H1 (cell line): Measurements from ENCODE around the gene BCAS1. TPM values are rescaled to one million over a fixed set of nuclear protein-coding genes. Genes with fewer than 3 reads are reported as not detected.

Source experiments
- CTCF ChIA-PET: fragments of 300-600 bp; sonication (Branson Sonifier 250); formaldehyde crosslinking; loops from one replicate; lab custom pipeline; 2021; ENCODE audit not compliant: partially characterized antibody; lab: Charles Lee
- POLR2A ChIA-PET: fragments of 300-600 bp; sonication (Branson Sonifier 250); formaldehyde crosslinking; loops from one replicate; lab custom pipeline; 2021; ENCODE audit warnings: inconsistent platforms; ENCODE audit not compliant: partially characterized antibody; lab: Charles Lee
- DNase-seq, 2 experiments: peaks; one replicate each; pipeline versions ENCODE4 v3.0.0 to v3.0.0-alpha.2; 2010 to 2022; ENCODE audit warnings: low spot score in 2 of 2, low read depth in 1 of 2, mixed read lengths in 1 of 2
- FAIRE-seq: peaks from 2 replicates; lab custom pipeline; 2011; peaks lifted over from hg19 to GRCh38; lab: Jason Lieb, UNC
- H2AFZ ChIP-seq: 2 replicates; pipeline ENCODE4 v1.8.1; 2012; ENCODE audit warnings: low read length, inconsistent platforms
- H2AK5ac ChIP-seq: 2 replicates; pipeline ENCODE4 v1.6.1; 2013; ENCODE audit warnings: low read depth, low read length
- H2BK120ac ChIP-seq: replicated peaks from 2 replicates; pipeline ENCODE3; 2013; ENCODE audit warnings: low read depth, low read length, inconsistent platforms
- H2BK12ac ChIP-seq: 2 replicates; pipeline ENCODE4 v1.6.1; 2013; ENCODE audit warnings: low read depth, low read length
- H2BK15ac ChIP-seq: 2 replicates; pipeline ENCODE4 v1.6.1; 2013; ENCODE audit warnings: low read length
- H2BK20ac ChIP-seq: 2 replicates; pipeline ENCODE4 v1.6.1; 2013; ENCODE audit warnings: low read length
- H2BK5ac ChIP-seq: 2 replicates; pipeline ENCODE4 v1.6.1; 2013; ENCODE audit warnings: low read depth, low read length
- H3K14ac ChIP-seq: 2 replicates; pipeline ENCODE4 v1.6.1; 2013; ENCODE audit warnings: inconsistent platforms; ENCODE audit not compliant: insufficient read length
- H3K18ac ChIP-seq: 2 replicates; pipeline ENCODE4 v1.6.1; 2013; ENCODE audit warnings: low read length; ENCODE audit errors: extremely low read depth
- H3K23ac ChIP-seq: 2 replicates; pipeline ENCODE4 v1.6.1; 2013; ENCODE audit warnings: inconsistent platforms; ENCODE audit not compliant: insufficient read length
- H3K23me2 ChIP-seq: 2 replicates; pipeline ENCODE4 v1.6.1; 2013; ENCODE audit warnings: low read depth, low read length
- H3K27ac ChIP-seq: 2 replicates; pipeline ENCODE4 v1.6.1; 2011; ENCODE audit warnings: low read depth, low read length, inconsistent platforms
- H3K27me3 ChIP-seq, 4 experiments: replicated peaks in 1 of 4; 1 replicate in 1 of 4; 2 replicates in 3 of 4; pipeline versions ENCODE4 v1.6.1 to v1.8.1; 2011 to 2013; ENCODE audit warnings: low read length in 3 of 4, mild to moderate bottlenecking in 3 of 4, inconsistent platforms in 2 of 4, mixed read lengths in 2 of 4, moderate library complexity in 1 of 4; ENCODE audit not compliant: control insufficient read depth in 3 of 4, insufficient read depth in 3 of 4; ENCODE audit errors: extremely low read depth in 1 of 4
- H3K36me3 ChIP-seq, 4 experiments: 2 replicates each; pipeline versions ENCODE4 v1.6.1 to v1.8.1; 2011 to 2013; ENCODE audit warnings: mild to moderate bottlenecking in 4 of 4, low read length in 3 of 4, moderate library complexity in 2 of 4, control low read depth in 1 of 4, inconsistent platforms in 1 of 4; ENCODE audit not compliant: insufficient read depth in 4 of 4, control insufficient read depth in 2 of 4
- H3K4ac ChIP-seq: replicated peaks from 2 replicates; pipeline ENCODE3; 2013; ENCODE audit warnings: low read length, low read depth, mixed read lengths, inconsistent platforms; ENCODE audit not compliant: insufficient read length
- H3K4me1 ChIP-seq, 4 experiments: replicated peaks in 1 of 4; 1 replicate in 1 of 4; 2 replicates in 3 of 4; pipeline versions ENCODE4 v1.6.1 to v1.8.1; 2011 to 2013; ENCODE audit warnings: low read length in 3 of 4, inconsistent platforms in 2 of 4, mixed read lengths in 1 of 4; ENCODE audit not compliant: insufficient read depth in 4 of 4, control insufficient read depth in 3 of 4
- H3K4me2 ChIP-seq, 2 experiments: 2 replicates each; pipeline versions ENCODE4 v1.6.1 to v1.8.1; 2011 to 2013; ENCODE audit warnings: low read depth in 2 of 2, low read length in 2 of 2, control low read depth in 1 of 2, inconsistent platforms in 1 of 2, mild to moderate bottlenecking in 1 of 2; ENCODE audit not compliant: insufficient read depth in 1 of 2
- H3K4me3 ChIP-seq, 4 experiments: fragments of 200-600, 300-600 bp in 1 of 4; sonication (generic), shearing (Covaris generic), sonication (Bioruptor Twin) in 1 of 4; 2 replicates each; pipeline versions ENCODE4 v1.5.1 to v1.8.1; 2011 to 2016; ENCODE audit warnings: low read length in 4 of 4, low read depth in 3 of 4, control low read depth in 2 of 4, inconsistent platforms in 2 of 4, mild to moderate bottlenecking in 2 of 4, mixed read lengths in 1 of 4, moderate library complexity in 1 of 4; ENCODE audit not compliant: insufficient read depth in 2 of 4; ENCODE audit errors: extremely low read depth in 1 of 4
- H3K56ac ChIP-seq: replicated peaks from 2 replicates; pipeline ENCODE3; 2013; ENCODE audit warnings: low read depth, mild to moderate bottlenecking, mixed read lengths, low read length, inconsistent platforms; ENCODE audit not compliant: insufficient read length
- H3K79me1 ChIP-seq: 2 replicates; pipeline ENCODE4 v1.6.1; 2013; ENCODE audit warnings: low read depth, low read length, control low read depth
- H3K79me2 ChIP-seq, 2 experiments: 2 replicates each; pipeline versions ENCODE4 v1.6.1 to v1.8.1; 2012 to 2013; ENCODE audit warnings: low read length in 2 of 2, mild to moderate bottlenecking in 2 of 2, inconsistent platforms in 1 of 2; ENCODE audit not compliant: insufficient read depth in 2 of 2, control insufficient read depth in 1 of 2
- H3K9ac ChIP-seq, 4 experiments: replicated peaks in 1 of 4; 1 replicate in 1 of 4; 2 replicates in 3 of 4; pipeline versions ENCODE4 v1.6.1 to v1.8.1; 2011 to 2013; ENCODE audit warnings: low read depth in 3 of 4, low read length in 3 of 4, control low read depth in 2 of 4, mild to moderate bottlenecking in 2 of 4, moderate library complexity in 2 of 4, inconsistent platforms in 1 of 4; ENCODE audit errors: extremely low read depth in 1 of 4
- H3K9me3 ChIP-seq, 2 experiments: 2 replicates each; pipeline versions ENCODE4 v1.6.1 to v1.8.1; 2012 to 2013; ENCODE audit warnings: mild to moderate bottlenecking in 2 of 2, moderate library complexity in 2 of 2, control low read depth in 1 of 2, inconsistent platforms in 1 of 2, low read depth in 1 of 2, low read length in 1 of 2, mixed read lengths in 1 of 2; ENCODE audit not compliant: insufficient read depth in 2 of 2
- H4K20me1 ChIP-seq, 2 experiments: replicated peaks in 1 of 2; 2 replicates each; pipeline versions ENCODE3 to v1.8.1; 2011 to 2013; ENCODE audit warnings: inconsistent platforms in 2 of 2, low read length in 2 of 2, mild to moderate bottlenecking in 1 of 2; ENCODE audit not compliant: insufficient read depth in 2 of 2, control insufficient read depth in 1 of 2
- H4K5ac ChIP-seq: 2 replicates; pipeline ENCODE4 v1.6.1; 2013; ENCODE audit warnings: low read length, low read depth, mixed read lengths, inconsistent platforms; ENCODE audit not compliant: insufficient read length
- H4K8ac ChIP-seq: 2 replicates; pipeline ENCODE4 v1.8.0; 2013; ENCODE audit warnings: mild to moderate bottlenecking, moderate library complexity, low read length, inconsistent platforms; ENCODE audit not compliant: insufficient read depth; ENCODE audit errors: extremely low read depth
- H4K91ac ChIP-seq: replicated peaks from 2 replicates; pipeline ENCODE3; 2013; ENCODE audit warnings: low read length, mixed read lengths, inconsistent platforms; ENCODE audit not compliant: insufficient read length
- POLR2AphosphoS5 ChIP-seq: IDR thresholded peaks from 2 replicates; pipeline ENCODE4 v1.6.1; 2011; ENCODE audit warnings: low read depth, low read length
- WGBS, 2 experiments: shearing (Covaris generic) in 1 of 2; methylation state at CpG; one replicate each; pipeline versions ENCODE4 v1.1.6 to v1.1.7; 2013 to 2015; ENCODE audit warnings: low lambda C conversion rate in 2 of 2, mixed read lengths in 2 of 2, inconsistent platforms in 1 of 2, low coverage in 1 of 2, missing lambda C conversion rate in 1 of 2; ENCODE audit not compliant: insufficient replicate concordance in 2 of 2, insufficient coverage in 1 of 2, insufficient read length in 1 of 2; ENCODE audit errors: extremely low coverage in 1 of 2, missing lambda C conversion rate in 1 of 2; 5-methylcytosine and 5-hydroxymethylcytosine counted together
- polyA plus RNA-seq, 7 experiments: library from polyadenylated mRNA; depleted of rRNA in 3 of 7; stranded (reverse) in 5 of 7; unstranded in 2 of 7; fragments of >200 nt in 5 of 7; fragments of 200-250 nt in 2 of 7; gene quantifications; 1 replicate in 5 of 7; 2 replicates in 1 of 7; 4 replicates in 1 of 7; pipeline versions ENCODE4 v1.2.1 to v1.2.3, GENCODE V29; 2011 to 2013; ENCODE audit warnings: missing spikeins in 2 of 7, mixed read lengths in 2 of 7
- total RNA-seq: library from RNA; stranded (reverse); fragmentation: NEBNext Ultra II Directional; extraction: Animal tissue kit (Norgen Biotek cat#: 25700); gene quantifications from 2 replicates; pipeline ENCODE4 v1.2.1, GENCODE V29; 2021

BCAS1 gene
- total and polyA plus RNA-seq, 2 of the 8 experiments (the other 6 are each of a cell fraction or from before 2014, with no cell fraction given): 0.06 to 0.19 TPM

GRCh38 chr20:53940360-53940702, 130.1 kb downstream of the BCAS1 start:
- Histone ChIP-seq H2AK5ac (no peak overlapping the region), H2AFZ (peak overlapping the region; percentile 19; the same call in 1 of the 2 replicates), H2BK5ac (peak overlapping the region; percentile 57; the same call in 1 of the 2 replicates), H3K23me2 (no peaks in the 10 kb centered on the region), H3K23ac (no peak overlapping the region), H3K9ac (peak overlapping the region in 1 of 4 experiments; percentile 41; a peak in 2 of 7 replicates), H3K56ac (no peak overlapping the region), H2BK120ac (peak overlapping the region; percentile 30), H4K5ac (peak overlapping the region; percentile 49), H2BK20ac (peak overlapping the region; percentile 87; the same call in 1 of the 2 replicates), H3K4me3 (peak overlapping the region in 3 of 4 experiments; percentile 13 to 48 (median 24); a peak in 5 of 8 replicates), H3K79me1 (no peaks in the 10 kb centered on the region), H2BK15ac (no peak overlapping the region), H3K14ac (no peak overlapping the region), H3K4ac (peak overlapping the region; percentile 10), H4K8ac (no peak overlapping the region), H2BK12ac (no peak overlapping the region), H3K27me3 (no peaks in the 10 kb centered on the region), H3K4me2 (peak overlapping the region; percentile 14 to 49), H3K4me1 (peaks cover 4 to 25% (median 16%) of the 10 kb centered on the region in 4 experiments), H3K27ac (peak overlapping the region; percentile 35), H4K20me1 (no peaks in the 10 kb centered on the region), H3K36me3 (no peaks in the 10 kb centered on the region), H3K9me3 (no peaks in the 10 kb centered on the region), H4K91ac (peak overlapping the region; percentile 12), H3K79me2 (no peaks in the 10 kb centered on the region), H3K18ac (peak overlapping the region; percentile 2; the same call in 1 of the 2 replicates)
- FAIRE-seq: no peak
- peak in 1 of 2 experiments; percentile 40 for DNase-seq
- ChIA-PET CTCF (interaction anchor here (0.5 to 8.8 kb wide), 28 partner anchors 9 to 390 kb away, joined by 3 to 102 read pairs (median 6); no protein-coding TSS in a partner anchor), POLR2A (interaction anchor here (0.9 to 1.6 kb wide), 5 partner anchors 26 to 374 kb away, joined by 3 to 4 read pairs (median 3); no protein-coding TSS in a partner anchor)
- no peak for TF ChIP-seq POLR2AphosphoS5
- 16% methylated on average over 7 of the region's 7 CpGs; no CpG with 5 or more reads in 1 of the 2 experiments for WGBS, 2 experiments
